HG03460 (cell line): ENCODE results near the gene MPI.
"Not testable (repeated sequence)": the region's sequence is repeated elsewhere in the genome, so short reads cannot be mapped to it uniquely, and the experiment has no call there.

Source experiments
- ATAC-seq: cut with Tn5 transposase; IDR thresholded peaks from one replicate; pipeline ENCODE4 v1.9.1; 2021; ENCODE audit not compliant: unreplicated experiment

Gene MPI

GRCh38 chr15:74928771-74929198 is 38.9 kb downstream of the MPI start:
- ATAC-seq, result no peak

- ATAC-seq, result no peak
Observed at GRCh38 chr15:74933573-74933972, 43.7 kb downstream of the MPI start.

- ATAC-seq, result not testable (repeated sequence)
Observed at GRCh38 chr15:74935193-74935592, 45.4 kb downstream of the MPI start.

- ATAC-seq, result no peak
Observed at GRCh38 chr15:74937272-74937589, 47.4 kb downstream of the MPI start.

- peak; percentile 76 for ATAC-seq
Observed at GRCh38 chr15:74937590-74938371, 47.9 kb downstream of the MPI start, which contains the start of gene COX5A. Gene COX5A (minus strand): TSS chr15:74938073. CDS start chr15:74938014, 59 bp downstream.

- no peak for ATAC-seq
Observed at GRCh38 chr15:74950078-74950908, 60.5 kb downstream of the MPI start.

GRCh38 chr15:74951006-74951405 is 61.2 kb downstream of the MPI start:
- ATAC-seq, result no peak
